Renal cortex interstitium (tissue), 11 donors: ENCODE results near the gene FGF4. TPM values are rescaled to one million over a fixed set of nuclear protein-coding genes. Genes with fewer than 3 reads are reported as not detected.

ENCODE experiments used
- DNase-seq, 11 donors: peaks; one replicate each; pipeline ENCODE4 v3.0.0-alpha.2; 2013; ENCODE audit warnings: low read depth in 9 of 11, low spot score in 4 of 11; ENCODE audit errors: extremely low read depth in 1 of 11
- polyA plus RNA-seq, 3 donors: library from polyadenylated mRNA; unstranded; fragments of 120-200 nt; gene quantifications; one replicate each; pipeline ENCODE4 v1.2.1, GENCODE V29; 2013; ENCODE audit not compliant: insufficient read length in 3 of 3

Gene FGF4
- polyA plus RNA-seq, 3 donors, result 0.05 TPM; not detected in 2

GRCh38 chr11:69810289-69811118 is 35.4 kb upstream of the FGF4 start:
- DNase-seq, result no peak

DNA sequence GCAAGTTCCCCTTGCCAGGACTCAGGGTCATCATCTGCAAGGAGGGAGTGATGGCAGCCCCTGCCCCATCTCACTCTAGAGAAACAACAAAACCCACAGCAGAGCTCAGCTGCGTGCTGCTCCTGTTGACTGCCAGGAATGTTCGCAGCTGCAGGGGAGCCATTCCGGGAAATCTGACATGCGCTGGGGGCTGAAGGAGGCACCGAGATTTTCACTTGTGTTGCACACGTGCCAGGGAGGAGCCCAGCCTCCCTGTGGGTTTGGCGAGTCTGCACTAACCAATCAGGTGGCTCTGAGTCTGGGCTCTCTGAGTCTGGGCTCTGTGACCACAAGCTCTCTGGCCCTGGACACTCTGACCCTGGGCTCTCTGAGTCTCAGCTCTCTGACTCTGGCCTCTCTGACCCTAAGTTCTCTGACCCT is 33.5 kb upstream of the FGF4 start:
- no peak for DNase-seq

- DNase-seq, result no peak
Observed at GRCh38 chr11:69807106-69807815, 32.1 kb upstream of the FGF4 start.

DNA sequence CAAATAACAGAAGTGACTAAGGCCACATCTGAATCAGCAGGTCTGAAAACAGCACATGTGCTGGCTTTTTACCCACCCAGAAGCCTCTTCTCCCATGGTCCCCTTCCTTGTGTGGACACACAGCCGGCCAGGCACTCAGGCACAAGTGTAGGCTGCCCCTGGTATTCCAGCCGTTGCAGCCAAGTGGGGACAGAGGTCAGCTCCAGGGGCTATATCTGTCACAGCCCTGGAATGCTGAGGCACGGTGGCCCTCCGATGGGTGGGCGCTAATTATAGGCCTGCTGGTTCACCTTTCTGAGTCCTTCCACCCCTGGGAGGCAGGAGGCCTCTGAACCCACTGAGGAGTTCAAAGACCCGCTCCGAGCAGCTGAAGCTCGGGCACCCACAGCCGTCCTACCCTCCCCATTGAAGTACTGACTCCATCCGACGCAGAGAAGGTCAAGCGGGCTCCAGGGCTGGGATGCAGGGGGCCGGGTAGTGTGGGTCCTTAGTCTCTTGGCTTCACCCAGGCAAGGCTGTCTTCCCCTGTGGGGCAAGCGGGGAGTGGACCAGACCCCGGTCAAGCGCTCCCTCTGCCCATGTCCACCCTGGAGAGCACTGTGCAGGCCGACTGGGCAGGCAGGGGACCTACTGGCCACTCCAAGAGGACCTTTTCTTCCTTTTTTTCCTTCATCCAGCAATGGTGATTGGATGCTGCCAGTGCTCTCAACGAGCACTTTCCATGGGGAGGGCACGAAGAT is 29.8 kb upstream of the FGF4 start:
- no peak for DNase-seq

DNA sequence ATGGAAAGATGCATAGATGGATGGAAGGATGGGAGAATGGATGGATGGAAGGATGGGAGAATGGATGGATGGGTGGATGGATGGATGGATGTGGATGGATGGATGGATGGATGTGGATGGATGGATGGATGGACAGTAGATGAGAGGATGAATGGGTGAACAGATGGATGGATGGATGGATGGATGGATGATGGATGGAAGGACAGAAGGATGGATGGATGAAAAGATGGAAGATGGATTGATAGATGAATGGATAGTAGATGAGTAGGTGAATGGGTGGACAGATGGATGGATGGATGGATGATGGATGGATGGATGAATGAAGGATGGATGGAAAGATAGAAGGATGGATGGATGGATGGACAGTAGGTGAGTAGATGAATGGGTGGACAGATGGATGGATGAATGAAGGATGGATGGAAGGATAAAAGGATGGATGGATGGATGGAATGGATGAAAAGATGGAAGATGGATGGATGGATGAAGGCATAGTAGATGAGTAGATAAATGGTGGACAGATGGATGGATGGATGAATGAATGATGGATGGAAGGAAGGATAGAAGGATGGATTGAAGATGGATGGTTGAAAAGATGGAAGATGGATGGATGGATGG is 28.6 kb upstream of the FGF4 start:
- no peak for DNase-seq

DNA sequence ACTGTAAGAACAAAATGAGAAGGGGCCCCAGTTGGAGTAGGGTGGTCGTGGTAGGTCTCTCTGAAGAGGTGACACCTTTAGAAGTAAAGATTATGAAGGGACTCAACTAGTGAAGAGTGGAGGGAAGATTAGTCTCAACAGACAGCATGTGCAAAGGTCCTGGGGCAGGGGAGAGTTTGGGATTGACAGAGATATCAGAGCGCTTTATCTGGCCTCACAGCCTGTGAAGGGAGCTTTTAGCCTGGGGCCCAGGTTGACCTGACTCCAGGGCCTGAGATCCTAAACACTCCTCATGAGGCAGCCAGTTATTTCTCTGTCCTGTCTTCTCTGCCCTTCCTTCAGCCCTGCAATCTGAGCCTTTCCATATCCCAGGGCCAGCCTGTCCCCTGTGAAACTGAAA is 27.9 kb upstream of the FGF4 start:
- no peak for DNase-seq

GRCh38 chr11:69802590-69802989 is 27.4 kb upstream of the FGF4 start:
- DNase-seq, result no peak

DNA sequence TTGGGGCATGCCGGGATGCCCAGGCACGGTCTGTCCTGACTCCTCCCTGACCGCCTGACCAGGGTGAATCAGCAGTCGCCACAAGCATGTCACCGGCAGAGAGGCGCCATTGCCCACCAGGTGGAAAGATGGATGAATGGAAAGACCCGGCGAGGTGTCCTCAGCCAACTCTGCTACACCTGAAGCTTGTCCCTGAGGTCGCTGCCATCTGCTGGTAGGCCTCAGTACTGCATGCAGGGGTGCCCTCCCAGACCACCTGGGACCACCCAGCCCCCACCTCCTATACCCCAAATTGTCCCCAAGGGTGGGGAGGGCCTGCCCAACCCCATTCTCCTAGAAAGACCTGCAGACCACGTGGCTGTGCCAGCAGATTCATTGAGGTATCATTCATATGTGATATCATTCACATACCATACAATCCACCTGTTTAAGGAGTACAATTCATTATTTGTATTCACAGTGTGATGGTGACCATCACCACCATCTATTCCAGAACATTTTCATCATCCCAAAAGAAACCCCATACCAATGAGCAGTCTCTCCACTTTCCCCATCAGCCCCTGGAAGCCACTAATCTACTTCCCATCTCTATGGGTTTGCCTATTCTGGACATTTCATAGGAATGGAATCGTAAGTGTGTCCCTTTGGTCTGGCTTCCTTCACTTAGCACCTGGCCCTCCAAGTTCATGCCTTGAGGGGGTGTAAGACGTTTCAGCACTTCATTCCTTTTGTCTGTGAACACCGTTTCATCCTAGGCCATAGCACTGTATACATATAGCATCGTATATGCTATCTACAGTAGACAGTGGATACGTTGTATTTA is 26.6 kb upstream of the FGF4 start:
- peak in 3 of 11 donors; percentile 12 to 25 (median 18) for DNase-seq

GRCh38 chr11:69800278-69800677 is 25.1 kb upstream of the FGF4 start:
- DNase-seq, result no peak

DNA sequence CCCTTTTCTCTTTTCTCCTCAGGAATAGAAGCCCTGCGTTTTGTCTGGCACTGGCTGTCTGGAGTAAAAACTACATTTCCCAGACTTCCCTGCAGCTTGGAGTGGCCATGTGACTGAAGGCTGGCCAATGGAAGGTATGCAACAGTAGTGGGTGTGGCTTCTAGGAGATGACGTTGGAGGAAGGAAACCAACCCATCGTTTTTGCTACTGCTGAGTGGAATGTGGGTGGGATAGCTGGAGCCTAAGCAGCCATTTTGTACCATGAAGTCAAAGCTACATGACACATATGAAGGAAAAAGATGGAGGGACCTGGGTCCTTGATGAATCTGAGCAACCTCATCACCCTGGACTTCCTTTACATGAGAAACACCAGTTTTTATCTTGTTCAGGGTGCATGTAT is 24.4 kb upstream of the FGF4 start:
- no peak for DNase-seq

DNA sequence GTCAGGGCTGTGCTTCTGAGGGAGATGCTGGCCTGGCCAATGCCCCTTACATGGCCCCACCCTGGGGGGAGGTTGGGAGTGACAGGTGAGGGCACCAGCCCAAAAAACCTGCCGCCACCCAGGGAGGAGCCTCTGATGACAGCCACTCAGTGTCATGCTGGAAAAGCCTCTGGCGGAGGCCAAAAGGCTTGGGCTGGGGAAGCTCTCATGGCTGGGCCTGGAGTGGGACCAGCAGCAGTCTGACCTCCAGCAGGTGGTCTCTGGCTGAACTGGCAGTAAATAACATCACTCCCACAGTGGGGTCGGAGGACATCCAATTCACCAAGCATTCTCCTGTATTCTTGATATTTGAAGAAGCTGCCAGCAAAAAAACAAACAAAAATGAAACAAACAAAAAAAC is 24.0 kb upstream of the FGF4 start:
- no peak for DNase-seq

DNA sequence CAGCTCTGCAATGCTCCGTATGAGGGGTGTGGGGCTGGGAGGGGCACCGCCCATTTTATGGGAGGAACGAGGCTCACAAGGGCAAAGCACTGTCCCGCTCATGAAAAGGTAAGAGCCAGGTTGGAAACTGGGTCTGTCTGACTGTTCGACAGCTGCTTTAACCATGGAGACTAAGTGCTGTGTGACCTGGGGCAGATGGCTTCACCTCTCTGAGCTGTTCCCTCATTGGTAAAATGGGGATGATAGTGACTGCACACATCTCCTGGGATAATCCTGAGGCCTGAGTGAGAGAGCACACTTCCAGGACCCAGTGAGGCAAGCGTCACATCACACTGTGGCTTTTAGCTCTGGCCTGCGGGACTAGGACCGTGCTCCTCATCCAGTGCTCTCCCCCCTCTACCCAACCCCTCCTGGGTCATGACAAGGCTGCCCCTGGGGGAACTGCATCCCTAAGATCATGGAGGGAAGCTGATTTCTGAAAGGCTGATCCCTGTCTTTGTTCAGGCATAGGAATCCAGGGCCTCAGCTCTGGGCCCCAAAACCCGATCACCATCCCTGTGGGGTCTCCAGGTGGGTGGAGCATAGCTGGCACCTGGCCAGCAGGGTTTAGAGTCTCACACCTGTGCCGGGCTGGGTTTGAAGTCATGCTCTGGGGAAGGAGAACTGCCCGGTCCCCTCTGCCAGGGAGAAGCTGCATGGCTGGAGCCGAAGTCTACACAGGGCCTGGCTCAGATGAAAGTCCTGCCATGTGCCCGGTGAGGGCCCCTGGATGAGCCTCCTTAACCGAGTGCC is 22.8 kb upstream of the FGF4 start:
- no peak for DNase-seq

GRCh38 chr11:69797156-69797555 is 22.0 kb upstream of the FGF4 start:
- no peak for DNase-seq

- no peak for DNase-seq
Observed at GRCh38 chr11:69796063-69796462, 20.9 kb upstream of the FGF4 start.

- no peak for DNase-seq
Observed at GRCh38 chr11:69791276-69792180, 16.4 kb upstream of the FGF4 start.

DNA sequence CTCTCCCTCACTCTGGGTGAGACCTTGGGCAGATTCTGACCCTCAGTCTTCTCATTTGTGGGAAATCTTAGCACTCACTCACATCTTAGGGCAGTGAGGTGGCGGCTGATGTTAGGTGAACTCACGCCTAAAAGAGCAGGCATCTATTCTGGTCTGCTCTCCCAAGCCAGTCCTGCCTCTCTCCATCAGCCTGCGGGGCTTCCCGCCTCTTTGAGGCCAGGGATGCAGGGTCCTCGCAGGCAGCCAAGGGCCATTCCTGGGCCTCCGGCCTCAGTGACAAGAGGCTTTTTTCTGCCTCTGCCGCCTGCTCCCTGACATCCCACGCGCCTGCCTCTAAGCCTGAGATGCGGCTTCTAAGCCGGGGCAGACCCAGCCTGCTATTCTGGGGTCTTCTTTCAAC is 13.8 kb upstream of the FGF4 start:
- DNase-seq, result no peak

- no peak for DNase-seq
Observed at GRCh38 chr11:69787906-69788305, 12.8 kb upstream of the FGF4 start.
